Ovary (tissue), 3 donors: ENCODE data around the gene SEMA3E.

Experiments used
- CTCF ChIP-seq, 3 donors: fragments of 450-650 bp in 2 of 3; fragments of 200-600 bp in 1 of 3; IDR thresholded peaks; one replicate each; pipeline versions ENCODE4 v1.5.1 to v1.8.0; 2016 to 2022; ENCODE audit warnings: antibody characterized with exemption in 3 of 3, mild to moderate bottlenecking in 1 of 3
- POLR2A ChIP-seq: fragments of 450-650 bp; IDR thresholded peaks from one replicate; pipeline ENCODE4 v1.6.1; 2017; ENCODE audit warnings: antibody characterized with exemption, mild to moderate bottlenecking, moderate library complexity
- donor health status: DM: no; HTN: no; CAD: no.

- TF ChIP-seq POLR2A (no peak), CTCF (IDR thresholded peaks at IDR 0.05) (no peak)
Observed at GRCh38 chr7:83672157-83672556, 23.2 kb upstream of the SEMA3E start.
